Urinary bladder (tissue), 4 donors: ENCODE measurements around the gene P2RX5. TPM values are rescaled to one million over a fixed set of nuclear protein-coding genes. Genes with fewer than 3 reads are reported as not detected.

ENCODE experiments used
- DNase-seq: peaks from one replicate; pipeline ENCODE4 v3.0.0-alpha.2; 2015; ENCODE audit errors: extremely low spot score
- H3K27ac ChIP-seq: one replicate; pipeline ENCODE4 v1.5.1; 2013; ENCODE audit warnings: low read depth, mild to moderate bottlenecking, moderate library complexity
- H3K36me3 ChIP-seq: one replicate; pipeline ENCODE4 v1.6.1; 2013; ENCODE audit warnings: mild to moderate bottlenecking, moderate library complexity; ENCODE audit not compliant: insufficient read depth
- H3K4me1 ChIP-seq: one replicate; pipeline ENCODE4 v1.6.1; 2013; ENCODE audit warnings: mild to moderate bottlenecking, moderate library complexity; ENCODE audit not compliant: insufficient read depth
- H3K4me3 ChIP-seq: one replicate; pipeline ENCODE4 v1.5.1; 2013; ENCODE audit warnings: low read depth, low read length
- WGBS: extraction: QIAGEN DNeasy Blood & Tissue Kit; methylation state at CpG from one replicate; pipeline ENCODE4 v1.1.7; 2013; 5-methylcytosine and 5-hydroxymethylcytosine counted together
- polyA plus RNA-seq: library from polyadenylated mRNA; stranded (reverse); fragments of 200-250 nt; gene quantifications from one replicate; pipeline ENCODE4 v1.2.3, GENCODE V29; 2013
- total RNA-seq: library from RNA; depleted of rRNA; stranded (reverse); fragments of >200 nt; gene quantifications from one replicate; pipeline ENCODE4 v1.2.3, GENCODE V29; 2014
- donor health status: healthy with polysubstance abuse.
- donor health status: healthy.

Gene P2RX5
- total and polyA plus RNA-seq, 2 donors, result 1.0 to 1.3 TPM

DNA sequence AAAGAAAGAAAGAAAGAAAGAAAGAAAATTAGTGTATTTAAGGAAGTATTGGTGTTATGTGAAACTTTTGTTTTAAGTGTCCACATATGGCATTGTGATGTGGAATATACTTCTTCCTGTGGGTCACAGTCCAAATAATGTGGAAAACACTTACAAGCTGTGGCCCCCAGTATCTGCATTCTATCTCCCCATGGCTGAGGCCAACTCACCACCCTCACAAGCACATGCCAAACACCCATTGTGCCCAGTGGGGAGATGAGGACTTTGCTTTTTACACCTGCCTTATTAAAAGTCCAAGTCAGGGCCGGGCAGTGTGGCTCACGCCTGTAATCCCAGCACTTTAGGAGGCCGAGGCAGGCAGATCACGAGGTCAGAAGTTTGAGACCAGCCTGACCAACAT is 4.0 kb upstream of the P2RX5 start:
- H3K4me1 ChIP-seq, result no peaks in the 10 kb centered on the region
- no peak overlapping the region for H3K27ac ChIP-seq
- H3K36me3 ChIP-seq, result no peaks in the 10 kb centered on the region
- DNase-seq, result no peak
- WGBS, result 89% methylated on average over 4 of the region's 4 CpGs
- no peak overlapping the region for H3K4me3 ChIP-seq

DNA sequence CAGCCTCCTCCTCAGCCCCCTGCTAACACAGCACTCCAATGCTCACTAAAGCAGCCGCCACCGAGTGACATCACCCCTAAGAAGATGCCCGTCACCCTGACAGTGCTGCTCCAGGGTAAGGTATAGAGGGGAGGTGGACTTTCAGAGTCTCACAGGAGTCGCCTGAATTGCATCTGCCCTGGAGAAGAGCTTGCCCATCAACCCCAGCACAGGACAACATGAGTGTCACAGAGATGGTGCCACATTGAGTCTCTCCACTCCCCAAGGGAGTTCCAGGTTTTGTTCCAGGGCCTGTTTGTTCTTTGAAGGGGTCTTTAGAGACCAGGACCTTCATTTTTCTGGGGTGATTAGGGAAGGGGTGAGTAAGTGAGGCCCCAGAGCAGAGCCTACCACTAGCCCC is 2.2 kb upstream of the P2RX5 start:
- Histone ChIP-seq H3K36me3 (no peaks in the 10 kb centered on the region), H3K27ac (no peak overlapping the region), H3K4me3 (no peak overlapping the region), H3K4me1 (no peaks in the 10 kb centered on the region)
- 86% methylated on average over 4 of the region's 4 CpGs for WGBS
- DNase-seq, result no peak

DNA sequence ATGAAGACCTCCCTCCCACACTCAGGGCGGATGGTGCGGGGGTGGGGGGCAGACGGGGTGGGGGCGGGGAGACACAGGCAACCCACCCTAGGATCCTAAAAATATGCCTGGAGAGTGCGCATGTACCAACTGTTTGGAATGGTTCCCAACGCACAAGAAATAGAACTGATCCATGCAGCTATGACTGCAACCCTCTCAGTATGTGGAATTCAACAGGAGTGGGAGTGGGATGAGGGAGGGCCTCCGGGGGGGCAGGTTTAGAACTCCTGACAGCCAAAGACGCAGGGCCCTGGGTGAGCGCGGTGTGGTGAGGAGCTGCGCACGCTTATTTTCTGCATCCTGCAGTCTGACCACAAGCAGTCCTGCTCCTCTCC is 1.1 kb upstream of the P2RX5 start:
- no peak overlapping the region for H3K4me3 ChIP-seq
- DNase-seq, result no peak
- H3K4me1 ChIP-seq, result no peaks in the 10 kb centered on the region
- no peak overlapping the region for H3K27ac ChIP-seq
- WGBS, result 49% methylated on average over 12 of the region's 12 CpGs
- H3K36me3 ChIP-seq, result no peaks in the 10 kb centered on the region

DNA sequence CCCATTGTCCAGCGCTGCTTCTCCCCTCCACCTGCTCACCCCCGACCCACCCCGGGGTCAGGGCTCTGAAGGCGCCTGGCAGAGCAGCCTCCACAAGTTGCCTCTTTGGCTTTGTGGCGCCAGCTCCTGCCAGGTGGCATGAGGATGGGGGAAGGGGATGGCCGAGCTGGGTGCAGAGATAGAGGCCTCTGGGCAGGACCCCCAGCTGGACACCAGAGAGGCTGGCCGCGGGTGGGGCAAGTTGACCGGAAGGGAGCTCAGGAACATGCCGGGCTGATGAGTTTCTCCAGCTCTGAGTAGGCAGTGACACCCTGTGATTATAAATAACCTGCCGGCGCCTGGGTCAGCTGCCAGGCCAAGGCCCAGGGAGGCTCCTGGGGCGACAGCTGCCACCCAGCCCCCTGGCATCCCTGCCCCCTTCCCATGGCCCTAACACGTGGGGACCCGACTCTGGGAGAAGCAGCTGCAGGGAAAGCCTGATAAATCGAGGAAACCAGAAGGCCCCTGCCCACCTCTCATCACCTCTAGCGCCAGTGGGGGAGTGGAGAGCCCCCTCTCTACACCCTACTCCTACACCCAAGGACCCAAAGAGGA is 729 bp downstream of the P2RX5 start:
- 13% methylated on average over 17 of the region's 17 CpGs for WGBS
- peak overlapping the region; percentile 41 for H3K4me3 ChIP-seq
- H3K27ac ChIP-seq, result no peak overlapping the region
- DNase-seq, result no peak
- no peaks in the 10 kb centered on the region for H3K36me3 ChIP-seq
- no peaks in the 10 kb centered on the region for H3K4me1 ChIP-seq

DNA sequence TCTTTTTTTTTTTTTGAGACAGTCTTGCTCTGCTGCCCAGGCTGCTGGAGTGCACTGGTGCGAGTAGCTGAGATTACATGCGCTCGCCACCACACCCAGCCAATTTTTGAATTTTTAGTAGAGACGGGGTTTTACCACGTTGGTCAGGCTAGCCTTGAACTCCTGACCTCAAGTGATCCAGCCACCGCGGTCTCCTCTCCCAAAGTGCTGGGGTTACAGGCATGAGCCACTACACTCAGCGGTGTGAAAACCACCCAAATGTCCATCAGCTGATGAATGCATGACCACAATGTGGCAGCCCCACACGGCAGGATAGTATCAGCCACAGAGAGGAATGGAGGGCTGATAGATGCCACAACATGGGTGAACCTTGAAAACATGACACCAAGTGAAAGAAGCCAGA is 2.1 kb downstream of the P2RX5 start:
- no peak for DNase-seq
- no peaks in the 10 kb centered on the region for H3K36me3 ChIP-seq
- H3K4me3 ChIP-seq, result no peak overlapping the region
- H3K4me1 ChIP-seq, result no peaks in the 10 kb centered on the region
- WGBS, result 72% methylated on average over 9 of the region's 9 CpGs
- no peak overlapping the region for H3K27ac ChIP-seq

DNA sequence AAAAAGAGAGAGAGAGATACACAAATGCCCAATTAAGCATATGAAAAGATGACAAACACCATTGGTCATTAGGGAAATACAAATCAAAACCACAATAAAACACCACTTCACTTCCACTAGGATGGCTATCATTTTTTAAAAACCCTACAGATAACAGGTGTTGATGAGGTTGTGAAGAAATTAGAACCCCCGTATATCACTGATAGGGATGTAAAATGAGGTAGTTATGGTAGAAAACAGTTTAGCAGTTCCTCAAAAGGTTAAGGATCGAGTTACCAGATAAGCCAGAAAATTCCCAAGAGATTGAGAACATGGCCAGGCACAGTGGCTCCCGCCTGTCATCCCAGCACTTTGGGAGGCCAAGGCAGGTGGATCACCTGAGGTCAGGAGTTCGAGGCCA is 2.8 kb downstream of the P2RX5 start:
- Histone ChIP-seq H3K36me3 (no peaks in the 10 kb centered on the region), H3K27ac (no peak overlapping the region), H3K4me3 (no peak overlapping the region), H3K4me1 (no peaks in the 10 kb centered on the region)
- WGBS, result 64% methylated on average over 4 of the region's 4 CpGs
- DNase-seq, result no peak

DNA sequence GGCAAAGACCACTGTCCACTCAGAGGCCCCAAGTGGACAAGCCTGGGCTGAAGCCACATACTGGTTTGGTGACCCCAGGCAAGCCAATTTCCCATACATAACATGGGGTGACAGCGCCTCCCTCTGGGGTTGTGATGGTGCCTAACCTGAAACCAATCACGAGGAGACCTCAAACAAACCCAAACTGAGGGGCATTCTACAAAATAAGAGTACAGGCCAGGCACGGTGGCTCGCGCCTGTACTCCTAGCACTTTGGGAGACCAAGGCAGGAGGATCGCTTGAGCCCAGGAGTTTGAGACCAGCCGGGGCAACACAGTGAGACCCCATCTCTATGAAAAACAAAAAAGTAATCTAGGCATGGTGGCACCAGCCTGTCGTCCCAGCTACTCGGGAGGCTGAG is 3.6 kb downstream of the P2RX5 start:
- no peaks in the 10 kb centered on the region for H3K36me3 ChIP-seq
- H3K4me1 ChIP-seq, result no peaks in the 10 kb centered on the region
- no peak overlapping the region for H3K27ac ChIP-seq
- H3K4me3 ChIP-seq, result no peak overlapping the region
- 84% methylated on average over 9 of the region's 9 CpGs for WGBS
- DNase-seq, result no peak

DNA sequence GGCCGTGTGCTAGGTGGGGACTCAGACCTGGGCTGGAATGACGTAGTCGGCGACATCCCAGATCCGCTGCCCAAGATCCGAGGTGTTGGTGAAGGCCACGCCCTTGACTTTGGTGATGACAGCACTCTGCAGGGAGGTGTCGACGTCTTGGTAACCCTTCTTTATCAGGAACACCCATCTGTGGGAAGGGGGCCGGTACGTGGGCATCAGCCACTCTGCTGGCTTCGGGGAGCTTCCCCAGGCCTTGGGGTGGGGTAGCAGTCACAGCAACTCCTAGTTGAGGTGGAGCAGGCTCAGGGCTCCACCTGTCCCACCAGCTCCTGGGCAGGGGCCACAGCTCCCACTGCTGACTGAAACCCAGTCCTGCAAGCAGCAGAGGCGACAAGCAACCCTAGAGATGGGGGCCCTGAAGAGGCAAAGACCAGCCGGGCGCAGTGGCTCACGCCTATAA is 4.3 kb downstream of the P2RX5 start:
- no peak for DNase-seq
- Histone ChIP-seq H3K4me1 (no peaks in the 10 kb centered on the region), H3K27ac (no peak overlapping the region), H3K36me3 (no peaks in the 10 kb centered on the region), H3K4me3 (no peak overlapping the region)
- 81% methylated on average over 16 of the region's 16 CpGs for WGBS

DNA sequence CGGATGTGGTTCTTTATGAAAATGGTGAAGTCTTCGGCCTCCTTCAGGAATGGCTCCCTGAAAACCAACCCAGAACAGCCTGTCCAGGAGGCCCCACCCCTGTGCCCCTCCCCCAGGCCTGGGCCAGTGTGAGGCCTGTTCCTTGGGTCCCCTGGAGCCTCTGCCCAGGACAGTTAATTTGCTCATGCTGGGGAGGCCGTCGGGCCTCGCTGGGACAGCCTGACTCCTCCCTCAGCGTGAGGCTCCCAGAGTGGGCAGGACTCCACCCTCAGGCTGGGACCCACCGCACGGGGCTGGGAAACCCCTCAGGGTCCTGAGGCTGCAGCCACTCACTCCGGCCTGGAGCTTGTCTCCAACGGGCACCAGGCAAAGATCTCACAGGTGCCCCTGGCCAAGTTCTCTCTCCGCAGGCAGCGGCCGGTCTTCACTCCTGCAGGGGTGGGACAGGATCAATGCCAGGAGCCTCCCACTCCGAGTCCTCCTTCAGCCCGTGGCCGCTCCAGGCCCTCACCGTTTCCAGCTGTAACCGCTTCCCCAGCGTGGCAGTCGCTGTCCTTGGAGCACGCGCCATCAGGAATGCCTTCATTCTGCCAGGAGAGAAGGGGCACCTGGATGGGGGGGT is 5.8 kb downstream of the P2RX5 start:
- Histone ChIP-seq H3K36me3 (no peaks in the 10 kb centered on the region), H3K4me3 (no peak overlapping the region), H3K27ac (no peak overlapping the region), H3K4me1 (no peaks in the 10 kb centered on the region)
- DNase-seq, result no peak
- WGBS, result 64% methylated on average over 22 of the region's 22 CpGs

DNA sequence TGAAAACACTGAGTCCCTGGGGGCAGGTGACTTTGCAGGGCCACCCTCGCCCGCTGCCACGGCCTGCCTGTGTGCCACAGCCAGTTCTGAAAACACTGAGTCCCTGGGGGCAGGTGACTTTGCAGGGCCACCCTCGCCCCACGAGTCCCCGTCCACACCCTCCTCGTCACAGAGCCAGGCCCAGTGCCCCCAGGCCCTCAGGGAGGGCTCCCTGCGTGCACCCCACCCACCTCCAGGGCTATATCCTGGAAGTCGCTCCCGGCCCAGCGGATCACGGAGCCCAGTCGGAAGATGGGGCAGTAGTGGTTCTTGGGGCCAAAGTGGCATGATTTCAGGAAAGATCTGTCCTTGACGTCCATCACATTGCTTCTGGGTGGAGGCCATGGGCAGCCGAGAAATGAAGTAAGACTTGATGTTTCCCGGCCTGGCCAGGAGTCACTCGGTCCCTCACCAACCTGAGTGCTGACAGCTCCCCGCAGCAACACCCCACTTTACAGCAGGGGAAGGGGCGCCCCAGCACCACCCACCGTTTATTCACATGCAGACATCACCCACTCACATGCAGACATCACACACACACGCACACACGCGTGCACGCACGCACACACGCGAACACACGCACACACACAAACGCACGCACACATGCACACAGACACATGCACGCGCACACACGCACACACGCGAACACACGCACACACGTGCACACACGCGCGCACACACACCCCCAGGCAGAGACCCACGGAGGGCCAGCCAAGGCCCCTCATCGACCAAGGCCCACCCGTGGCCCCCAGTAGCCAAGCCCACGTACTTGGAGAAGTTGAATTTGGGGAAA is 6.5 kb downstream of the P2RX5 start:
- Histone ChIP-seq H3K4me3 (no peak overlapping the region), H3K27ac (no peak overlapping the region), H3K36me3 (no peaks in the 10 kb centered on the region), H3K4me1 (no peaks in the 10 kb centered on the region)
- WGBS, result 87% methylated on average over 43 of the region's 44 CpGs
- no peak for DNase-seq

DNA sequence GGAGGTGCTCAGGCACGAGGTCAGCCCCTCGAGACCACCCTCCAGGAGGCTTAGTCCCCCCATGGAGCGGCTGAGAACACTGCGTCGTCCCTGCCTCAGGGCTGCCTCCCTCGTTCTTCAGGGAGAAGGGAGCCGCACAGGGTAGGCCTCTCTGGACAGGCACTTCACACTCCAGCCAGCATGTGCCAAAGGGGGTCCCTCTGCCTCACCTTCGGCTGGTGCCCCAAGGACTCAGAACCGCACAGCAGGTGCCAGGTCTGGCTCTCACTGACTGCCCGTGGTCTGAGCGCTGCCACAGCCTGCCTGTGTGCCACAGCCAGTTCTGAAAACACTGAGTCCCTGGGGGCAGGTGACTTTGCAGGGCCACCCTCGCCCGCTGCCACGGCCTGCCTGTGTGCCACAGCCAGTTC is 7.1 kb downstream of the P2RX5 start:
- no peak for DNase-seq
- Histone ChIP-seq H3K36me3 (no peaks in the 10 kb centered on the region), H3K4me3 (no peak overlapping the region), H3K27ac (no peak overlapping the region), H3K4me1 (no peaks in the 10 kb centered on the region)
- 82% methylated on average over 14 of the region's 14 CpGs for WGBS

DNA sequence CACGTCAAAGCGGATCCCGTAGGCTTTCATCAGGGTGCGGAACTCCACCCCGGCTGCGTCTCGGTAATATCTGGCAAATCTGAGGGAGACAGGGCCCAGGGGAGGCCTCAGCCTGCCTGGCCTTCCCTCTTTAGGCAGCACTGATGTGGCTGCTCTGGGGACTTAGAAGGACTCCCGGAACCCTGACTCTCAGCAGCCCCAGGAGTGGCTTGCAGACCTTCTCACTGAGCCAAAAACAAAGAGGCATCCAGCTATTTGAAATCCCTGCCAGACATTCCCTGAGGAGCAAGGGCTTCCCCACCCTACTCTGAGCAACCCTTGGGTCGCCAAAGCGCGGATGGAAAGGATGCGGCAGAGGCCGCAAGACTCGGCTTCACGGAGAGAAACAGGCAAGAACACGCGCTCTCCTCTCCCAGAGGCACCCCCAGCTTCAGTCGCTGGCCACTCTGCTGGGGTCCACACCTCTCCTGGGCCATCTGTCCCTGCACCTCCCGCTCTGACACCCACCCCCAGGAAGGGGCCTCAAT is 7.9 kb downstream of the P2RX5 start:
- Histone ChIP-seq H3K36me3 (no peaks in the 10 kb centered on the region), H3K27ac (no peak overlapping the region), H3K4me1 (no peaks in the 10 kb centered on the region), H3K4me3 (no peak overlapping the region)
- DNase-seq, result no peak
- 41% methylated on average over 19 of the region's 19 CpGs for WGBS

DNA sequence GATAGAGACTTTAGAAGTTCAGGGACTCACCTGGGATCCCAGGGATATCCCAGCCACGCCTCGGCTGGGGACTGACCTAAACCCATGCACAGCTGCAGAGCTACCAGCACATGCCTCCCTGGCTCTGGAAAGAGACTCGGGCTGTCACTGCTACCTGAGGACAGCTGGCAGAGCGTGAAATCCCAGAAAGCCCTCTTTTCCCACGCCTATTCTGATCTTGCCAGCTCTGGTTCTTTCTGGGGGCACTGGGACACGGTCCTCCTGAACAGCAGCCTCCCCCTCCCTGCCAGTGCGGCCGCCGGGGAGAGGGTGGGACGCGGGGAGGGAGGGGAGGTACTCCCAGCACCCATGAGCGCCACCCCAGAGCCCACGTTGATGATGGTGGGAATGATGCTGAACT is 10.8 kb downstream of the P2RX5 start:
- no peak overlapping the region for H3K4me3 ChIP-seq
- H3K27ac ChIP-seq, result no peak overlapping the region
- WGBS, result 22% methylated on average over 13 of the region's 13 CpGs

DNA sequence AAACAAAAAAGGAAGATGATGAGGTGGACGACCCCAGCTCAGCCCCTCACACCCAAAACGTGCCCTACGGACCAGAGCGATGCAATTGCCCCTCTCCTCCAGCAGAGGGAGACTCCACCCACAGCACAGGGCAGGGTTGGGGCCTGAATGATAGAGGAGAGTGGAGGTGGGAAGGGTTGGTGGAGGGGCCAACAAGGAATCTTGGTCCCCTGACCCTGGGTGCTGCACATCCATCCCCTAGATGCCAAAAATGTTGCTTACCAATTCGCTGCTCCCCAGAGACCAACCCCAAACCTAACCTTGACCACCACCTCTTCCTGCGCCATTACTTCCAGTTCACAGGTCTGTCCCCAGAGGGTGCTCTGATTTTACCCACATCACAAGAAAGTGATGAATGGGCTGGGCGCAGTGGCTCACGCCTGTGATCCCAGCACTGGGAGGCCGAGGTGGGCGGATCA is 12.9 kb downstream of the P2RX5 start:
- 34% methylated on average over 10 of the region's 10 CpGs for WGBS
- no peak overlapping the region for H3K4me3 ChIP-seq
- H3K36me3 ChIP-seq, result no peaks in the 10 kb centered on the region
- H3K4me1 ChIP-seq, result no peaks in the 10 kb centered on the region
- no peak overlapping the region for H3K27ac ChIP-seq
- no peak for DNase-seq

More for the DNA sequence above, 10.8 kb downstream of the P2RX5 start:
- DNase-seq, result no peak
- H3K36me3 ChIP-seq, result no peaks in the 10 kb centered on the region
- H3K4me1 ChIP-seq, result no peaks in the 10 kb centered on the region
